ENCODE data around the gene USP5. TPM values are rescaled to one million over a fixed set of nuclear protein-coding genes. Genes with fewer than 3 reads are reported as not detected.

USP5 gene
- polyA plus RNA-seq, 1 donor = 49.7 TPM

DNA sequence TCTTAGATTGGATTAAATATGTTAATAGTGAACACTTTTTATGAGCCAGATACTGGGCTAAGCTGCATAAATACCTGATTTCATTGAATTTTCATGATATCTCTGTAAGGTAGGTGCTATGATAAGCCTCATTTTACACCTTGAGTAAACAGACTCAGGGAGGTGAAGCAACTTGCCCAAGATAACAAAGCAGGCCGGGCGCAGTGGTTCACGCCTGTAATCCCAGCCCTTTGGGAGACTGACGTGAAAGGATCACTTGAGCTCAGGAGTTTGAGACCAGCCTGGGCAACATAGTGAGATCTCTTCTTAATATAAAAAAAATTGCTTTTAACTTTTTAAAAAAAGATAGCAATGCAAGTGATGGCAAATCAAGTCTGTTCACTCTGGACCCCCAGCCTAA is 9.9 kb upstream of the USP5 start:
- peaks cover 58% of the 10 kb centered on the region for H3K36me3 ChIP-seq (ENCODE audit: control insufficient read depth, insufficient read depth, low read length)

DNA sequence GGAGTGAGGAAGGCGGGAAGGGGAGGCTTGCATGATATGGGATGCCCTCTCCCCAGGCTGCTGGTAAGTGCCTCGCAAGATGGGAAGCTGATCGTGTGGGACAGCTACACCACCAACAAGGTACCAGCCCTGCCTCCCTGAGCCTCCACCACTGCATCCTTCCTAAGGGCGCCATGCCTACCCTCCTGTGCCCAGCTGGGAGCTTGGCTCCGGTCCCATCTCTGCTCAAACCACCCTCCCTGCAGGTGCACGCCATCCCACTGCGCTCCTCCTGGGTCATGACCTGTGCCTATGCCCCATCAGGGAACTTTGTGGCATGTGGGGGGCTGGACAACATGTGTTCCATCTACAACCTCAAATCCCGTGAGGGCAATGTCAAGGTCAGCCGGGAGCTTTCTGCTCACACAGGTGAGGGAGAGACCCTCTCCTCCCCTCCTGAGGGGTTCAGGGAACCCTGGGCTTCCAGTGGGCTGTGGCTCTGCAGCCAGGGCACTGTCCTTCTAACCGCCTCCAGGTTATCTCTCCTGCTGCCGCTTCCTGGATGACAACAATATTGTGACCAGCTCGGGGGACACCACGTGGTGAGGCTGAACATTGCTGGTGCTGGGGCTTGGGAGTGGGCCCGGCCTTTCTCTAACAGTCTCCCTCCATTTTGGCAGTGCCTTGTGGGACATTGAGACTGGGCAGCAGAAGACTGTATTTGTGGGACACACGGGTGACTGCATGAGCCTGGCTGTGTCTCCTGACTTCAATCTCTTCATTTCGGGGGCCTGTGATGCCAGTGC is 8.6 kb upstream of the USP5 start:
- Histone ChIP-seq H3K4me3 (ENCODE audit: low read length) (no peak overlapping the region), H3K9me3 (ENCODE audit: control insufficient read depth, low read depth, low read length) (no peaks in the 10 kb centered on the region), H3K4me1 (ENCODE audit: control insufficient read depth, insufficient read depth, low read length) (peaks cover 13% of the 10 kb centered on the region), H3K36me3 (ENCODE audit: control insufficient read depth, insufficient read depth, low read length) (peaks cover 55% of the 10 kb centered on the region), H3K27ac (ENCODE audit: low read length) (no peak overlapping the region), H3K27me3 (ENCODE audit: control insufficient read depth, insufficient read depth, low read length) (no peaks in the 10 kb centered on the region)
- WGBS (ENCODE audit: insufficient coverage, low lambda C conversion rate) = no CpG with 5 or more reads among the region's 16 CpGs
- no peak for DNase-seq

More for the DNA sequence above, 9.9 kb upstream of the USP5 start:
- WGBS (ENCODE audit: insufficient coverage, low lambda C conversion rate) = no CpG with 5 or more reads among the region's 4 CpGs
- Histone ChIP-seq H3K9me3 (ENCODE audit: control insufficient read depth, low read depth, low read length) (no peaks in the 10 kb centered on the region), H3K4me1 (ENCODE audit: control insufficient read depth, insufficient read depth, low read length) (peaks cover 13% of the 10 kb centered on the region), H3K4me3 (ENCODE audit: low read length) (no peak overlapping the region), H3K27ac (ENCODE audit: low read length) (no peak overlapping the region), H3K27me3 (ENCODE audit: control insufficient read depth, insufficient read depth, low read length) (no peaks in the 10 kb centered on the region)
- peak in 1 of 2 donors; percentile 37 for DNase-seq

DNA sequence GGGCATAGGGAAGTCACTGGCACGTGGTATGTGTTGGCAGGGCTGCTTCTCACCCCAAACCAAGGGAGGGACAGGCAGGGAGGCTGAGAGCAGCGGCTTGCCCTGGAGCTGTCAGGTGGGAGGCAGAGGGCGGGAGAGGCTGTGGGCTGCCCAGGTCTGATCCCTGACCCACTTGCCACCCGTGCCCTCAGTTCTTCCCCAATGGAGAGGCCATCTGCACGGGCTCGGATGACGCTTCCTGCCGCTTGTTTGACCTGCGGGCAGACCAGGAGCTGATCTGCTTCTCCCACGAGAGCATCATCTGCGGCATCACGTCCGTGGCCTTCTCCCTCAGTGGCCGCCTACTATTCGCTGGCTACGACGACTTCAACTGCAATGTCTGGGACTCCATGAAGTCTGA is 6.6 kb upstream of the USP5 start:
- WGBS (ENCODE audit: insufficient coverage, low lambda C conversion rate) = no CpG with 5 or more reads among the region's 17 CpGs

DNA sequence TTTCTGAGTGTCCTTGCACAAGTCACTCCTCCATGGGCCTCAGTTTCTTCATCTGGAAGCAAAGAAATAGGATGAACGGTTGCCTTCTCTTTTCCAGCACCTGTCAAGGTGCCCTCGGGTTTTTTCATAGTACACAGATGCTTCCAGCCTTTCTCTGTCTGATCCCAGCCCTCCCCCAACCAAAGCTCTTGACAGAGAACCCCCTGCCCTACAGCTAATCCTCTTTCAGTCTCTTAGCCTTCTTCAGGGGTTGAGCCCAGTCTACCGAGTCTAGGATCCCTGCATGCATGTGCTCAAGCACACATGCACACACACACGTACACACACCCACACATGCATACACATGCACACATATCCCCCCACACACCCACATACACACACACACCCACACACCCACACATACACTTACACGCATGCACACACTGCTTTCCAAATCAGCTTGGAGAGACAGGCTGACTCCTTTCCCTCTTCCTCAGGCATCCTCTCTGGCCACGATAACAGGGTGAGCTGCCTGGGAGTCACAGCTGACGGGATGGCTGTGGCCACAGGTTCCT is 5.6 kb upstream of the USP5 start:
- no peak overlapping the region for H3K27ac ChIP-seq (ENCODE audit: low read length)
- no peaks in the 10 kb centered on the region for H3K9me3 ChIP-seq (ENCODE audit: control insufficient read depth, low read depth, low read length)
- no peak overlapping the region for H3K4me3 ChIP-seq (ENCODE audit: low read length)
- no peaks in the 10 kb centered on the region for H3K27me3 ChIP-seq (ENCODE audit: control insufficient read depth, insufficient read depth, low read length)
- WGBS (ENCODE audit: insufficient coverage, low lambda C conversion rate) = no CpG with 5 or more reads among the region's 7 CpGs
- peaks cover 55% of the 10 kb centered on the region for H3K36me3 ChIP-seq (ENCODE audit: control insufficient read depth, insufficient read depth, low read length)
- DNase-seq = no peak
- peaks cover 21% of the 10 kb centered on the region for H3K4me1 ChIP-seq (ENCODE audit: control insufficient read depth, insufficient read depth, low read length)

More for the DNA sequence above, 6.6 kb upstream of the USP5 start:
- H3K4me3 ChIP-seq (ENCODE audit: low read length) = no peak overlapping the region
- no peaks in the 10 kb centered on the region for H3K9me3 ChIP-seq (ENCODE audit: control insufficient read depth, low read depth, low read length)
- H3K27ac ChIP-seq (ENCODE audit: low read length) = no peak overlapping the region
- no peaks in the 10 kb centered on the region for H3K27me3 ChIP-seq (ENCODE audit: control insufficient read depth, insufficient read depth, low read length)
- H3K36me3 ChIP-seq (ENCODE audit: control insufficient read depth, insufficient read depth, low read length) = peaks cover 55% of the 10 kb centered on the region
- peaks cover 19% of the 10 kb centered on the region for H3K4me1 ChIP-seq (ENCODE audit: control insufficient read depth, insufficient read depth, low read length)
- DNase-seq = no peak

DNA sequence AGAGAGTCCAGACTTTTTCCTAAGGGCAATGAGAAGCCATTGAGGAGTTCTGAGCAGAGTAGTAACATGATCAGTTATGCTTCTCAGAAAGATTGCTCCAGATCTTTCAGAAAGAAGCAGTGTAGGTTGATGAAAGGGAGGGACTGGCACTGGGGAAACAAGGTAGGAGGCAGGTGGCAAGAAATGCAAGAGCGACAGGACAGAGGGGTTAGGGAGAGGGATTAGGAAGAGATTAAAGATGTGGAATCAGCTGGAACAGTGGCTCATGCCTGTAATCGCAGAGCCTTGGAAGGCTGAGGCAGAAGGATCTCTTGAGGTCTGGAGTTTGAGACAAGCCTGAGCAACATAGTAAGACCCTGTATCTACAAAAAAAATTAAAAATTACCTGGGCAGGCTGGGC is 4.3 kb upstream of the USP5 start:
- Histone ChIP-seq H3K27ac (ENCODE audit: low read length) (no peak overlapping the region), H3K4me3 (ENCODE audit: low read length) (no peak overlapping the region), H3K27me3 (ENCODE audit: control insufficient read depth, insufficient read depth, low read length) (no peaks in the 10 kb centered on the region), H3K36me3 (ENCODE audit: control insufficient read depth, insufficient read depth, low read length) (peaks cover 55% of the 10 kb centered on the region), H3K4me1 (ENCODE audit: control insufficient read depth, insufficient read depth, low read length) (peaks cover 21% of the 10 kb centered on the region), H3K9me3 (ENCODE audit: control insufficient read depth, low read depth, low read length) (no peaks in the 10 kb centered on the region)
- 92% methylated on average over 1 of the region's 2 CpGs for WGBS (ENCODE audit: insufficient coverage, low lambda C conversion rate)
- no peak for DNase-seq

DNA sequence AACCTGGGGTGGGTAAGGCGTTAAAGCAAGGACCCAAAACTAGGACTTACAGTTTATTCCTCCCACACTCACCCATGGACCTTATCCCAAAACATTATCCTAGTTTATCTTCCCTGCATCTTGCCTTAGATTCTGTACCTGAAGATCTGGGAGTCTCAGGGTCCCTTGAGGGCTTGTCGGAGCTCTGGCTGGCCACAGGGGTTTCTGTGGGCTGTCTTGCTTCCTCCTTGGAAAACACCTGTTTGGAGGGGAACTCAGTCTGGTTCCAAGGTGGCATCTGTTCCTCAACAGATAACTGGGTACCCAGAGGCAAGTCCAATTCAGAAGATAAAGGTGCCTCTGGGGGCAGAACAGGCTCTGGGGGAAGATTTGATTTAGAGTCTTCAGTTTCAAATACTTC is 2.5 kb upstream of the USP5 start:
- Histone ChIP-seq H3K4me1 (ENCODE audit: control insufficient read depth, insufficient read depth, low read length) (peaks cover 32% of the 10 kb centered on the region), H3K27ac (ENCODE audit: low read length) (no peak overlapping the region), H3K4me3 (ENCODE audit: low read length) (no peak overlapping the region), H3K27me3 (ENCODE audit: control insufficient read depth, insufficient read depth, low read length) (no peaks in the 10 kb centered on the region), H3K36me3 (ENCODE audit: control insufficient read depth, insufficient read depth, low read length) (peaks cover 49% of the 10 kb centered on the region), H3K9me3 (ENCODE audit: control insufficient read depth, low read depth, low read length) (no peaks in the 10 kb centered on the region)
- no peak for DNase-seq
- no CpG with 5 or more reads among the region's 2 CpGs for WGBS (ENCODE audit: insufficient coverage, low lambda C conversion rate)

DNA sequence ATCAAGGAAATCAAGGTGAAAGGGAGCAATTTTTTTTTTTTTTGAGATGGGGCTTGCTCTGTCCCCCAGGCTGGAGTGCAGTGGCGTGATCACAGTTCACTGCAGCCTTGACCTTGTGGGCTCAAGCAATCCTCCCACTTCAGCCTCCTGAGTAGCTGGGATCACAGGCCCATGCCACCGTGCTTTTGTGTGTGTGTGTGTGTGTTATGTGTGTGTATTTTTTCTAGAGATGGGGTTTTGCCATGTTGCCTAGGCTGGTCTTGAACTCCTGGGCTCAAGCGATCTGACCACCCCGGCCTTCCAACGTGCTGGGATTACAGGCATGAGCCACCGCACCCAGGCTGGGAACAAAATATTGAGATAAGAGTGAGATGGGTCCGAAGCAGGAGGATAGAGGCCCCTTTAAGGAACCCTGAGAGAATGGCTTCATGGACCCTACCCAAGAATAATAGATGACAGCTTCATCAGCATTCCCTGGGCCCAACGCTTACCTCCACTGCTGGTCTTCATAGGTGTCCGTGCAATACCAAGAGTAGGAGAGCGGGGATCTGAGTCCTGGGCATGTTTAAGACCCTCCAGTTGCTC is 1.9 kb upstream of the USP5 start:
- peak overlapping the region; percentile 89 for H3K4me3 ChIP-seq (ENCODE audit: low read length)
- no CpG with 5 or more reads among the region's 10 CpGs for WGBS (ENCODE audit: insufficient coverage, low lambda C conversion rate)
- H3K4me1 ChIP-seq (ENCODE audit: control insufficient read depth, insufficient read depth, low read length) = peaks cover 32% of the 10 kb centered on the region
- H3K27me3 ChIP-seq (ENCODE audit: control insufficient read depth, insufficient read depth, low read length) = no peaks in the 10 kb centered on the region
- peak overlapping the region; percentile 99 for H3K27ac ChIP-seq (ENCODE audit: low read length)
- peaks cover 49% of the 10 kb centered on the region for H3K36me3 ChIP-seq (ENCODE audit: control insufficient read depth, insufficient read depth, low read length)
- no peaks in the 10 kb centered on the region for H3K9me3 ChIP-seq (ENCODE audit: control insufficient read depth, low read depth, low read length)
- no peak for DNase-seq

DNA sequence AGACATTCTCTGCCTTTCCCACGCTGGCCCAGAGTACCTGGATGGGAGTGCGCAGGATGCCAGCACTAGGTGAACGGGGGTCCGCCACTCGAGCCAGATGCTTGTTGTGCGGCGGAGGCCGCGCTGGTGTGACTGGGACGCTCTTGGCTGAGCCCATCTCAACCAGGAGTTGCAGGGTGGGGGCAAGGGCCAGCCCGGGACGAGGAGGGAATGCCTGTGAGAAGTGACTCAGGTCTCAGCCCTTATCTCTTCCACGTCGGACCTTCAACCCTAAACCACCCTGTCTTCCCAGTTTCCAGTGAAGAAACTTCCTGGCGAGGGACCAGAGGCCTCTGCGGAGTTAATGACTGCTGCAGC is 1.2 kb upstream of the USP5 start:
- H3K9me3 ChIP-seq (ENCODE audit: control insufficient read depth, low read depth, low read length) = no peaks in the 10 kb centered on the region
- WGBS (ENCODE audit: insufficient coverage, low lambda C conversion rate) = no CpG with 5 or more reads among the region's 16 CpGs
- H3K27ac ChIP-seq (ENCODE audit: low read length) = peak overlapping the region; percentile 99
- peak overlapping the region; percentile 89 for H3K4me3 ChIP-seq (ENCODE audit: low read length)
- H3K36me3 ChIP-seq (ENCODE audit: control insufficient read depth, insufficient read depth, low read length) = peaks cover 48% of the 10 kb centered on the region
- H3K27me3 ChIP-seq (ENCODE audit: control insufficient read depth, insufficient read depth, low read length) = no peaks in the 10 kb centered on the region
- peaks cover 32% of the 10 kb centered on the region for H3K4me1 ChIP-seq (ENCODE audit: control insufficient read depth, insufficient read depth, low read length)
- DNase-seq = peak; percentile 95 to 97

DNA sequence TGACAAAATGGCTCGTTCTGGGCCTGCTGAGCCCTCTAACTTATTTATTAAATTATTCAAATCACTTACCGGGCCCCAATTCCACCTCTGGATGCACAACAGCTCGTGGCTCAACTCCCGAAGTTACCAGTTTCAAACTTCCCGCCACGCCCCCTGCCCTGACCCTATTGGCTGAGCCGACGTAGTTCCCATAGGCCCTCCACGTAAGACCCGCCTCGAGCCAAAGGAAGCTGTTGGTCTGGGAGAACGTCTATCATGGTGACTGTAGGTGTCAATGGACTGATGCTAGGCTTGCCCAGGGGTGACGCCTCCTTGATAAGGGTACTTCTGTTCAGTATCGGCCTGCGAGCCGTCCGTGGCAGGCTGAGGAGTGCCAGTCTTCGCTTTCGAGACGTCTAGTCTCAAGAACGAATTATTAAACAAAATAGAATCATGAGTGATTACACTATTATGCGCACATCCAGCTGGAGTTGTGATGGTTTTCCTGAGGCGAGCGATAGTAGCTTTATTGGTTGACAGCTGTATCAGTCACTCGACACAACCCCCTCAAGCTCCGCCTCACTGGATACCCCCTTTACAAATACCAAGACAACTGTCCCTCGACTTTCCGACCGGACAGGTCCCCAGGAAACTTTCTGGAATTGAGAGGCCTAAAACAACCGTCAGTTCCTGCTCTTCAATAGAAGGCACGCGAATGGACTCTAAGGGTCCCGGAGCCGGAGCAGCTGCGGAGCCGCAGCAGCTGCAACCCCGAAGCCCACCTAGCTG is 613 bp upstream of the USP5 start, which contains the start of gene CDCA3:
CDCA3 (minus strand) TSS at position 134 of the 768 bp plus-strand sequence. CDS start 334 bp downstream, outside the sequence.
- DNase-seq = peak; percentile 98 to 99
- Histone ChIP-seq H3K4me1 (ENCODE audit: control insufficient read depth, insufficient read depth, low read length) (peaks cover 32% of the 10 kb centered on the region), H3K9me3 (ENCODE audit: control insufficient read depth, low read depth, low read length) (no peaks in the 10 kb centered on the region), H3K4me3 (ENCODE audit: low read length) (peak within 1 kb of the TSS; percentile 89), H3K27ac (ENCODE audit: low read length) (peak within 1 kb of the TSS; percentile 99), H3K27me3 (ENCODE audit: control insufficient read depth, insufficient read depth, low read length) (no peaks in the 10 kb centered on the region), H3K36me3 (ENCODE audit: control insufficient read depth, insufficient read depth, low read length) (peaks cover 48% of the 10 kb centered on the region)
- no CpG with 5 or more reads among the region's 37 CpGs for WGBS (ENCODE audit: insufficient coverage, low lambda C conversion rate)

DNA sequence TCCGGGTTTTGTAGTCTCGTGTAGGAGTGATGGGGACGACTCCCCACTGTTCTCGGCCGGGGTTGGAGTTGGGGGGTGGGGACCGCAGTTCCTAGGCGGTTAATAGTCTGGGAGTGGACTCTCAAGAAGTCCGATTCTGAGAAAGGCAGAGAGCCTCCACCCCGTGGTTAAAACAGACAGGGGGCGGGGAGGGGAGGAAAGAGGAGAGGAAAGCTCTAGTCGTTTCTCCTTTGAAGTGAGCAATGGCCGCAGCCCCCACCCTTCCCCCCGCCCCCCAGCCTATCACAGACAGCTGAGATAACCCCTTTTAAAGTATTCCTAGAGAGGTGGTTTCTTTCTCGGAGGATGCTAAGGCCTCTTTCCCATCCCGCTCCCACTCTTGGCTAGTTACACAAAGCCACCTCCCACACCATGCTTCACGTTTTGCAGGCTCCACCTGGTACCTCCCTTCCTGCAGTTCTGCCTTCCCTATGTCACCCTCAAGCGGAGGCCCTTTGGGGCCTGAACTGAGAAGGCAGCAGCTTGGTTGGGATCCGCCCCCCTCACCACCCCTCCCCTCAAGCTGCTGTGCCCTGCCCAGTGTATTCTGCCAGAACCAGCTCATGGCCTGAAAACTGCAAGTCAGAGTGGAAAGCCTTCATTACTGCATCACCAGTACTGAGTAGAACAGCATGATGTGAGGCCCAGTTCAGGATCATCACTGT is 853 bp downstream of the USP5 start:
- Histone ChIP-seq H3K4me3 (ENCODE audit: low read length) (peak overlapping the region; percentile 89), H3K4me1 (ENCODE audit: control insufficient read depth, insufficient read depth, low read length) (peaks cover 32% of the 10 kb centered on the region), H3K36me3 (ENCODE audit: control insufficient read depth, insufficient read depth, low read length) (peaks cover 48% of the 10 kb centered on the region), H3K9me3 (ENCODE audit: control insufficient read depth, low read depth, low read length) (no peaks in the 10 kb centered on the region), H3K27ac (ENCODE audit: low read length) (peak overlapping the region; percentile 76), H3K27me3 (ENCODE audit: control insufficient read depth, insufficient read depth, low read length) (no peaks in the 10 kb centered on the region)
- peak; percentile 65 to 74 for DNase-seq
- 0% methylated on average over 3 of the region's 18 CpGs for WGBS (ENCODE audit: insufficient coverage, low lambda C conversion rate)
